Measurements from ENCODE around the gene PELI1.

- TF ChIP-seq POLR2AphosphoS5 (IDR thresholded peaks at IDR 0.05; ENCODE audit: low read depth, low read length) (no peak), TAF1 (IDR thresholded peaks at IDR 0.05; ENCODE audit: borderline replicate concordance, insufficient read depth, low read length) (no peak), SIN3A (IDR thresholded peaks at IDR 0.05; ENCODE audit: borderline replicate concordance, insufficient read depth, low read length) (no peak)
- TF ChIP-seq, protein P1, sequence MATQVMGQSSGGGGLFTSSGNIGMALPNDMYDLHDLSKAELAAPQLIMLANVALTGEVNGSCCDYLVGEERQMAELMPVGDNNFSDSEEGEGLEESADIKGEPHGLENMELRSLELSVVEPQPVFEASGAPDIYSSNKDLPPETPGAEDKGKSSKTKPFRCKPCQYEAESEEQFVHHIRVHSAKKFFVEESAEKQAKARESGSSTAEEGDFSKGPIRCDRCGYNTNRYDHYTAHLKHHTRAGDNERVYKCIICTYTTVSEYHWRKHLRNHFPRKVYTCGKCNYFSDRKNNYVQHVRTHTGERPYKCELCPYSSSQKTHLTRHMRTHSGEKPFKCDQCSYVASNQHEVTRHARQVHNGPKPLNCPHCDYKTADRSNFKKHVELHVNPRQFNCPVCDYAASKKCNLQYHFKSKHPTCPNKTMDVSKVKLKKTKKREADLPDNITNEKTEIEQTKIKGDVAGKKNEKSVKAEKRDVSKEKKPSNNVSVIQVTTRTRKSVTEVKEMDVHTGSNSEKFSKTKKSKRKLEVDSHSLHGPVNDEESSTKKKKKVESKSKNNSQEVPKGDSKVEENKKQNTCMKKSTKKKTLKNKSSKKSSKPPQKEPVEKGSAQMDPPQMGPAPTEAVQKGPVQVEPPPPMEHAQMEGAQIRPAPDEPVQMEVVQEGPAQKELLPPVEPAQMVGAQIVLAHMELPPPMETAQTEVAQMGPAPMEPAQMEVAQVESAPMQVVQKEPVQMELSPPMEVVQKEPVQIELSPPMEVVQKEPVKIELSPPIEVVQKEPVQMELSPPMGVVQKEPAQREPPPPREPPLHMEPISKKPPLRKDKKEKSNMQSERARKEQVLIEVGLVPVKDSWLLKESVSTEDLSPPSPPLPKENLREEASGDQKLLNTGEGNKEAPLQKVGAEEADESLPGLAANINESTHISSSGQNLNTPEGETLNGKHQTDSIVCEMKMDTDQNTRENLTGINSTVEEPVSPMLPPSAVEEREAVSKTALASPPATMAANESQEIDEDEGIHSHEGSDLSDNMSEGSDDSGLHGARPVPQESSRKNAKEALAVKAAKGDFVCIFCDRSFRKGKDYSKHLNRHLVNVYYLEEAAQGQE (IDR thresholded peaks at IDR 0.05; ENCODE audit: insufficient read depth in 1 of 2, low read depth in 2 of 2, low read length in 2 of 2): no peak
Measured at GRCh38 chr2:64092502-64092901, 51.7 kb downstream of the PELI1 start.

Data from PFSK-1 (cell line).